Keratinocyte (primary cell): Measurements from ENCODE around the gene ATXN7.

Source experiments
- EZH2 ChIP-seq: IDR thresholded peaks from one replicate; pipeline ENCODE4 v1.6.1; 2012; ENCODE audit warnings: inconsistent platforms, mild to moderate bottlenecking, low read length, moderate library complexity
- TF ChIP-seq, protein P1 (sequence below), 3 experiments: IDR thresholded peaks in 1 of 3; conservative IDR thresholded peaks in 1 of 3; optimal IDR thresholded peaks in 1 of 3; 2 replicates in 2 of 3; 3 replicates in 1 of 3; pipeline versions ENCODE3 to v1.5.1; 2011; ENCODE audit warnings: low read length in 3 of 3, mild to moderate bottlenecking in 3 of 3, moderate library complexity in 2 of 3, control low read depth in 1 of 3, inconsistent platforms in 1 of 3; ENCODE audit not compliant: insufficient read depth in 2 of 3; ENCODE audit errors: extremely low read depth in 1 of 3

GRCh38 chr3:63972196-63972595, 108.5 kb downstream of the ATXN7 start:
- TF ChIP-seq EZH2, result no peak
- TF ChIP-seq, protein P1, sequence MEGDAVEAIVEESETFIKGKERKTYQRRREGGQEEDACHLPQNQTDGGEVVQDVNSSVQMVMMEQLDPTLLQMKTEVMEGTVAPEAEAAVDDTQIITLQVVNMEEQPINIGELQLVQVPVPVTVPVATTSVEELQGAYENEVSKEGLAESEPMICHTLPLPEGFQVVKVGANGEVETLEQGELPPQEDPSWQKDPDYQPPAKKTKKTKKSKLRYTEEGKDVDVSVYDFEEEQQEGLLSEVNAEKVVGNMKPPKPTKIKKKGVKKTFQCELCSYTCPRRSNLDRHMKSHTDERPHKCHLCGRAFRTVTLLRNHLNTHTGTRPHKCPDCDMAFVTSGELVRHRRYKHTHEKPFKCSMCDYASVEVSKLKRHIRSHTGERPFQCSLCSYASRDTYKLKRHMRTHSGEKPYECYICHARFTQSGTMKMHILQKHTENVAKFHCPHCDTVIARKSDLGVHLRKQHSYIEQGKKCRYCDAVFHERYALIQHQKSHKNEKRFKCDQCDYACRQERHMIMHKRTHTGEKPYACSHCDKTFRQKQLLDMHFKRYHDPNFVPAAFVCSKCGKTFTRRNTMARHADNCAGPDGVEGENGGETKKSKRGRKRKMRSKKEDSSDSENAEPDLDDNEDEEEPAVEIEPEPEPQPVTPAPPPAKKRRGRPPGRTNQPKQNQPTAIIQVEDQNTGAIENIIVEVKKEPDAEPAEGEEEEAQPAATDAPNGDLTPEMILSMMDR (optimal IDR thresholded peaks at IDR 0.05 in 1 of 3, IDR thresholded peaks at IDR 0.05 in 1 of 3, conservative IDR thresholded peaks at IDR 0.05 in 1 of 3; ENCODE audit: extremely low read depth in 1 of 3, insufficient read depth in 2 of 3, low read length in 3 of 3), result no peak
